GM19463 (cell line): ENCODE data around the gene CDH13.

ENCODE experiments used
- ATAC-seq: cut with Tn5 transposase; IDR thresholded peaks from one replicate; pipeline ENCODE4 v1.9.1; 2021; ENCODE audit warnings: mild to moderate bottlenecking, moderate library complexity; ENCODE audit not compliant: unreplicated experiment

Gene CDH13

GRCh38 chr16:83312718-83313245 lies 686.0 kb downstream of the CDH13 start:
- ATAC-seq: no peak

GRCh38 chr16:83315271-83315670 lies 688.5 kb downstream of the CDH13 start:
- ATAC-seq: no peak

DNA sequence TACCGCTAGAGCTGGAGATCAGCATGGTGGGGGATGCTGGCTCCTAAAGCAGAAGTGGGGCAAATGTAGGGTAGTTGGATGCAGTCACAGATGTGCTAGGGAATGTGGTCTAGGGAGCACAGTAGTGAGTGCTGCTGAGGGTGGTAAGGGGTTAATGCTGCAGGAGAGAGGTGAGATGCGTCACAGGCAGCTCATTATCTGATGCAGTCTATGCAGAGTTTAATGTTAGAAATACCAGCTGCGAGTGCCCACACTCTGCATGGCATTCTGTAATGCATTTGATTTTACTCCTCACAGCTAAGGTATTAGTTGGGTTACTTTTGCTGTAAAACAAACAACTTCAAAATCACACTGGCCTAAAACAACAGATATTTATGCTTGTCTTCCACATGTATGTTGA lies 689.7 kb downstream of the CDH13 start:
- no peak for ATAC-seq

- no peak for ATAC-seq
Measured at GRCh38 chr16:83318390-83318789, 691.6 kb downstream of the CDH13 start.

DNA sequence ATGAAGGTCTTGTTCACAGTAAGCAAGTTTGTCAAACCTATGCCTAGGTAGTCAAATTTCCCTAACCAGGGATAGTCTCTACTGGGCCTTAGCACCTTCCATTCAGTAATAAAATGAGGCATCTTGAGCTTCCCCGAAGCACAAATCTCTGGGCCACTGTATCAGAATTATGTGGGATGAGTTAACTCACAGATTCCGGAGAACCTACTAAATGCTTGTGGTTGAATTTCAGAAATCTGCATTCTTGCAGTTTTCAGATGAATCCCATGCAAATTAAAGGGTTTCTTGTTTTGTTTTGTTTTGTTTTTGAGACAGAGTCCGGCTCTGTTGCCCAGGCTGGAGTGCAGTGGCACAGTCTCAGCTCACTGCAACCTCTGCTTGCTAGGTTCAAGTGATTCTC lies 702.2 kb downstream of the CDH13 start:
- ATAC-seq: no peak

GRCh38 chr16:83329441-83329840 lies 702.7 kb downstream of the CDH13 start:
- ATAC-seq: no peak

- ATAC-seq: no peak
Measured at GRCh38 chr16:83330251-83330650, 703.5 kb downstream of the CDH13 start.

- ATAC-seq: no peak
Measured at GRCh38 chr16:83335076-83335475, 708.3 kb downstream of the CDH13 start.

DNA sequence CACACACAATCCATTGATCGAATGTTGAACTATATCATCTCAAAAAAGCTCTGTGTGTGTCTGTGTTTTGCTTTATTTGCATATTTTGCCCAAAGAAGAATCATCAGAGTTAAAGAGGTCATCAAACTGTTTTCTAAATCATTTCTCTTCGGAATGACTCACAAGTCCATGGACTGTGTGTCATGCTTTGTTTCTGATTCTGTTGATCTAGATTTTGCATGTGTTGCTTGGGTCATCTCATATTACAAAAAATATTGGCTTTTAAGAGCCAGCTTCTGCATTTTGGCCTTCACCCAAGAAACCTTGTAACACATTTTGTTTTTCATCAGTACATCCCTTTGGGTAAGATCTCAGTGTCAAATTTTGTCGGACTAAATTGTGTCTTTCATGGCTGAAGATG lies 709.8 kb downstream of the CDH13 start:
- ATAC-seq: no peak

DNA sequence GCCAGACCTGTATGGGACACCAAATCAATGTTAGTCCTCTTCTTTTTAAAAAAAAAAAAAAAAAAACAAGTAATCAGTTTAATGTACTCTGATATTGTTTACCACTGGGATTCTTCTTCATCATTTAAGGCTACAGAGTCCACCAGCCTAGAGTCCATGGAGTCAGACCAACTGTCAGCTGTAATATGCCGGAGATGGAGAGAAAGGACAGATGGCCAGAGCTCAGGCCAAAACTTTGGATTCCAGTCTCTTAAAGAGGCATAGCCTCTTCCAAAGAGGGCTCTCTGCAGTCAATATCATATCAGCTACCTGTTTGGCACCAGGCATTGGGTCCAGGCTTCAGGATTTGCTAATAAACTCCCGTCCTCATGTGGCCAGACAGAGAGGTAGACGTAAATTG lies 711.4 kb downstream of the CDH13 start:
- no peak for ATAC-seq

DNA sequence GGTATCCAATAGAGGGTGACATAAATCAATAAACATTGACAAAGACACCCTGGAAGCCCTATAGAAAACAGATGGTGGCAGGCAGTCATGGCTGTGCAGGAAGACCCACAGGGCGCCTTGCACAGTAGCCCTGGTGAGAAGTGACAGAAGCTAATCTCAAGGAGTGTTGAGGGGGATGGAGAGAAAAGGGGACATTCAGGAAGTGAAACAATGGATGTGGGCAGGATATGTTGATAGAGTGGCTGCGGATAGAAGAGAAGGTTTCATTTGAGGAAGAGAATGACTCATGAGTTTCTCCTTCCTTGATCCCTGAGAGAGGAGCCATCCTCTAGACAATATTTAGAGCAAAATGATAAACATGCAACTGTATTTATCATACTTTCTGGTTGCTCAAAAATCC lies 712.2 kb downstream of the CDH13 start:
- no peak for ATAC-seq

- ATAC-seq: no peak
Measured at GRCh38 chr16:83343935-83344366, 717.2 kb downstream of the CDH13 start.

GRCh38 chr16:83345846-83346640 lies 719.3 kb downstream of the CDH13 start:
- no peak for ATAC-seq

- no peak for ATAC-seq
Measured at GRCh38 chr16:83348991-83349390, 722.2 kb downstream of the CDH13 start.

DNA sequence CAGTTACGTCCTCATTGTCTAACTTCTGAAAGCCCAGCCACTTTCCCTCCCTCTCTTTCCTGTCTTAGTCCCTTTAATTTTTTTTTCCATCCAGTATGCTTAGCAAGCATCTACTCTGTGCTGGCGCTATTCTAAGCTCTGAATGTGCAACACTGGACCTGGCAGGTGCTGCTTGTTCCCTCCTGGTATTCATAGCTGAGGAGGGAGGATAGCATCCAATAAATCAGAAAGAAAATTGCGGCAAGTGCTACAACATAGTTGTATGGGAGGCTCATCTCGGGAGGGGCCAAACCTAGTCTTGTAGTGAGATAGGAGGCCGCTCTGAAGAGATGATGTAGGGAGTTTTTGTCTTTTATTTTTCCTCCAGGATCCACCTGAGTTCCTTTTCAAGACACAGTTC lies 723.7 kb downstream of the CDH13 start:
- ATAC-seq: no peak

GRCh38 chr16:83351846-83352245 lies 725.1 kb downstream of the CDH13 start:
- no peak for ATAC-seq

GRCh38 chr16:83353241-83353640 lies 726.5 kb downstream of the CDH13 start:
- ATAC-seq: no peak

DNA sequence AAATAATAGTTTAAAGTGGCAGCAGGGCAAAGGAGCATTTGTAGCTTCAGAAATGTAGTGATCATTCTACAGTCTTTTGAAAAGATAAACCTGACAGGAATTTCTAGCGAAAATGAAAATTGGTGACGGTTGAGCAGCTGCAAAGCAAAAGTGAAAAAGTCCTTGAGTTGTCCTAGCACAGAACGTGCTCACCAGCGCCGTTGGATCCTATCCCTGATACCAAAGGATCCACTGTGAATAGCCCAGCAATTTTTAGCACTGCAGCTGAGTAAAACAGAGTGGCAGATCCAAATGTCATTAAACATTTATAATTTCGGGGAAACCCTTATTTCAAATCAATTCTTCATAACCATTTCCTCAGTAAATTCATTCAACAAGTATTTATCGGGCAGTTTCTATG lies 727.2 kb downstream of the CDH13 start:
- no peak for ATAC-seq

- no peak for ATAC-seq
Measured at GRCh38 chr16:83355570-83356218, 728.9 kb downstream of the CDH13 start.

DNA sequence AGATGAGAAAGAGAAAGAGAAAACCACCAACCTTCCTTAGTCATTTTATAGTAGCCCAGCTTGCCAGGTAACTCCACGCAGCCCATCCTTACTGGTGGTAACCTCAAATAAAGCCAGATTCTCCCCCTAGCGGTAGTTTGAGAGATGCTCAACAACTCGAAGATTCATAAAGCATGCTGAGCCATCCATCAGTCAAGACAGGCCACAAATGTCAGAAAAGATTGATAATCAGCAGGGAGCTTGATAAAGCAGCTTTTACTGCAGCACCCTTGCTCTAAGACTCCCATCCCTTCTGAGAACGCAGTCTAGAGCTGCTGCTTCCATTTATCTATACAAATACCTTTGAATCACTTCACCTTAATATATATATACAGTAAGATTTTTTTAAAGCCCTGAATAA lies 729.5 kb downstream of the CDH13 start:
- ATAC-seq: no peak

DNA sequence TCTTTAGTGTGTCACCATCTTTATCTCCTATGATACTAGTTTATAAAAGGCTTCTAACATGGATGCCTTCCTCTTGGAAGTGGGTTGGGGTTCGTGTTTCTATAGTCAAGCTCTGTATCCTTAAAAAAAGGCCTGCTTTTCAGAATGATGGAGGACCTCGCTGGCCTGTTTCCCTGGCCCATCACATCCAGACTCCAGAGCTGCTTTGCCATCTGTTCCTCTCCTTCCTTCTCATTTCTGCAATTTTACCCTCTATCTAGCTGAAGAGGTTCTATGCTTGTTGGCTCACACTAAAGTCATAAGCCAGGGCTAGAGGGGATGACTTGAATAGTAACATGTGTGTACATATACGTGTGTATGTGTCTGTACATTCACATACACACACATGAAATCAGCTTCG lies 730.2 kb downstream of the CDH13 start:
- no peak for ATAC-seq

DNA sequence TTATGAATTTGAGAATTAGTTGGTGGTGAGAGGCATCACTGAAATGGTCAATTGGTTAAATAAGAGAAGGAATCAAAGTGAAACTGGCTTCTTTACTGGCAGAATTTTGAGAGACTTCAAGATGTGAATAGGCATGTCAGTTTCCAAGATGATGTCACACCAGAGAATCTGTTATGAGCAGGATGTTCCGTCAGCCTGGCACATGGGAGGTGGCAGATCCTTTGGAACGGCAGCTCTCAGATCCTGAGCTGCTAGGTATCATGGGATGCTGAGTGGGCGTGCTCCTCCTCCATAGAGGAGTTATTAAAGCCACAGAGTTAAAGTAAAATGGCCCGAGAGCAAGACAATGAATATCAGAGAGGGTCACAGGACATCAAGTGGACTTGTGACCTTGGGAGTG lies 736.8 kb downstream of the CDH13 start:
- no peak for ATAC-seq
